Testis (tissue), 2 donors: ENCODE measurements around the gene KCNE4.

Experiments used
- POLR2A ChIP-seq: fragments of 450-650 bp; IDR thresholded peaks from one replicate; pipeline ENCODE4 v1.6.1; 2017; ENCODE audit warnings: antibody characterized with exemption, mild to moderate bottlenecking, moderate library complexity
- TF ChIP-seq, protein P1 (sequence below), 3 experiments: fragments of 450-650 bp in 2 of 3; fragments of 200-600 bp in 1 of 3; sonication (generic) in 1 of 3; IDR thresholded peaks; one replicate each; pipeline ENCODE4 v1.5.1; 2016 to 2019; ENCODE audit warnings: antibody characterized with exemption in 3 of 3, mild to moderate bottlenecking in 2 of 3, moderate library complexity in 1 of 3

DNA sequence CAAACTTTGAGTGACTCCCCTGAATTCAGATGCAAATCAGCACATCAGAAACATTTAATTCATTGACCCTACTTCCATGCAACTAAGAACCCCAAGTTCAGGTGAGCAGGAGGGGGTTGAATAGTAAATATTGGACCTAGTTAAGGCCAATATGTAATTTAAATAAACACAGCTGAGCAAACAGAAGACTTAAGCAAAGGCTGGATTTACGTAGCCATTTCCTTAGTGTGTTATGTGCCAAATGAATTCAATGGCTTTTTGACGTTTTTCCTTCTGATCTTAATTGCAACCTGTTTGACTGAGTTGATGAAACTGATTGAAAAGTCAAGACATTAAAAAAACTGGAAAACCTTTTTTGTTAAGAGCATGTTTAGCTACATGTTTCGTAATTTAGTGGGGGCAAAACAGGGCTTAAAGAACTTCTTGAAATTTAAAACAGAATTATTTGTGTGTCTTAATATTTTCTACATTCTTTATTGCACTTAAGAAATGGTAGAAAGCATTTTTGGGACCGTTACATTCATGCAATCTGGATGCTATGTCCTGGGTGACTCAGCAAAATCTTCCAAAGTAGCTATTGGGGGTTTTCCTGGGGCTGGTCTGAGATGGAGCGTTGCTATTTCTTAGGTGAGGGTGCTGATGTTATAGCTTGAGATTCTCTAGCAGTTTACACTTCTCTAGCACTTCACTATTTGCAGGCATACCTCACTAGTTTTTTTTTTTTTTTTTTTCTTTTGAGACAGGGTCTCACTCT is 25.5 kb upstream of the KCNE4 start:
- TF ChIP-seq POLR2A = no peak
- TF ChIP-seq, protein P1, sequence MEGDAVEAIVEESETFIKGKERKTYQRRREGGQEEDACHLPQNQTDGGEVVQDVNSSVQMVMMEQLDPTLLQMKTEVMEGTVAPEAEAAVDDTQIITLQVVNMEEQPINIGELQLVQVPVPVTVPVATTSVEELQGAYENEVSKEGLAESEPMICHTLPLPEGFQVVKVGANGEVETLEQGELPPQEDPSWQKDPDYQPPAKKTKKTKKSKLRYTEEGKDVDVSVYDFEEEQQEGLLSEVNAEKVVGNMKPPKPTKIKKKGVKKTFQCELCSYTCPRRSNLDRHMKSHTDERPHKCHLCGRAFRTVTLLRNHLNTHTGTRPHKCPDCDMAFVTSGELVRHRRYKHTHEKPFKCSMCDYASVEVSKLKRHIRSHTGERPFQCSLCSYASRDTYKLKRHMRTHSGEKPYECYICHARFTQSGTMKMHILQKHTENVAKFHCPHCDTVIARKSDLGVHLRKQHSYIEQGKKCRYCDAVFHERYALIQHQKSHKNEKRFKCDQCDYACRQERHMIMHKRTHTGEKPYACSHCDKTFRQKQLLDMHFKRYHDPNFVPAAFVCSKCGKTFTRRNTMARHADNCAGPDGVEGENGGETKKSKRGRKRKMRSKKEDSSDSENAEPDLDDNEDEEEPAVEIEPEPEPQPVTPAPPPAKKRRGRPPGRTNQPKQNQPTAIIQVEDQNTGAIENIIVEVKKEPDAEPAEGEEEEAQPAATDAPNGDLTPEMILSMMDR (IDR thresholded peaks at IDR 0.05) = no peak
